Mucosa of descending colon (tissue), 3 donors: ENCODE measurements around the gene CDCP2. TPM values are rescaled to one million over a fixed set of nuclear protein-coding genes. Genes with fewer than 3 reads are reported as not detected.
A peak's percentile ranks its signal among the peaks of the same experiment; 100 is the strongest.

Source experiments
- ATAC-seq: fragments of 200-7000 bp; cut with Tn5 transposase; one replicate; pipeline ENCODE4 v1.9.1; 2020; ENCODE audit warnings: mild to moderate bottlenecking, moderate library complexity
- DNase-seq, 3 donors: peaks; one replicate each; pipeline ENCODE4 v3.0.0-alpha.2; 2020
- H3K36me3 ChIP-seq: fragments of 200-600 bp; one replicate; pipeline ENCODE4 v1.8.0; 2021; ENCODE audit warnings: low read depth, mild to moderate bottlenecking
- H3K4me1 ChIP-seq: fragments of 200-600 bp; one replicate; pipeline ENCODE4 v1.8.0; 2021; ENCODE audit warnings: low read depth, mild to moderate bottlenecking
- H3K4me3 ChIP-seq: fragments of 200-600 bp; one replicate; pipeline ENCODE4 v1.8.0; 2021; ENCODE audit warnings: mild to moderate bottlenecking
- H3K9me3 ChIP-seq: fragments of 200-600 bp; one replicate; pipeline ENCODE4 v1.8.0; 2021; ENCODE audit warnings: mild to moderate bottlenecking
- intact Hi-C, 2 donors: fragments of 100-400 bp; cut with DNase I in 1 of 2; cut with micrococcal nuclease in 1 of 2; formaldehyde crosslinking; loops; one replicate each; pipeline versions ENCODE4 v1.11.0 to v1.11.1; 2022; cut with DNase I, micrococcal nuclease
- total RNA-seq, 3 donors: library from RNA; stranded (reverse); fragmentation: NEBNext Ultra II Directional in 2 of 3; extraction: Animal tissue kit (Norgen Biotek cat#: 25700) in 2 of 3; gene quantifications; one replicate each; pipeline versions ENCODE4 v1.2.1 to v1.2.4, GENCODE V29; 2021 to 2023
- TF ChIP-seq, protein P1 (sequence below): fragments of 200-600 bp; IDR thresholded peaks from one replicate; pipeline ENCODE4 v1.8.0; 2022; ENCODE audit warnings: antibody characterized with exemption, mild to moderate bottlenecking
- donor health status: DM: no; HTN: no; CAD: no; lungs with moderate emphysema.
- donor health status: DM: no; HTN: no; CAD: no.
- donor health status: DM: no; HTN: yes; CAD: no.

CDCP2 gene
- total RNA-seq, 3 donors from 2014 or later = 0.09 to 0.26 TPM; not detected in 1

DNA sequence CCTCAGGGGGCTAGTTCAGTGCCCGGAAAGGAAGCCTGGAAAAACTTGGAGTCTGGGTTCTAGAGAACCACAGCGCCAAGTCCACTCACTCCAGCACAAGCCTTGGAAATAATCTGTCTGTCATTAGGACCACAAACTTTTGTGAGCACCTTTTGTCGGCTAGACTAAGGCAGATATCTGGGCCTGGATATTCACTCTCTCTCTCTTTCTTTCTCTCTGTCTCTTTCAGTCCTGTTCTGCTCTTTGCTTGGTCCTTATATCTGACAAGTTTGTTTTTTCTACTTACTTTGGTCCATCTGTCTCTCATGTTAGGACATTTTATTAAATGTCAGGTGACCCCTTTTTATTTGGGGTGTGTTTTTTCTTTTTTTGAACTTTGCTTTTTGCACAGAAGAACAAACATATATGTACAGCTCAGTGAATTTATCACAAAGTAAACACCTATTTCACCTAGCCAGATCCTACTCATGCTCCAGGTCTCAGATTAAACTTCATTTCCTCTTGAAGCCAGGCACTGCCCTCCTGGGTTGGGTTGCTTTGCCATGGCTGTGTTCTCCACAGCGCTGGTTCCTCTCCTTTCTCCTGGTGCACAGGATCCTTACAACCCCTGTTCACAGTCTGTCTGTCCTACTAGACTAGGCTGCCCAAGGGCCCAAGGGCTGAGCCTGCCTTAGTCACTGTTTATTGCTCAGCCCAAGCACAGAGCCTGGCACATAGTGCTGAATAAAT, 58.6 kb downstream of the CDCP2 start:
- DNase-seq (peak; percentile 55 to 67 (median 55)), ATAC-seq (peak; percentile 90)
- no peaks in the 10 kb centered on the region for H3K36me3 ChIP-seq
- intact Hi-C loops = no loop called here
- TF ChIP-seq, protein P1, sequence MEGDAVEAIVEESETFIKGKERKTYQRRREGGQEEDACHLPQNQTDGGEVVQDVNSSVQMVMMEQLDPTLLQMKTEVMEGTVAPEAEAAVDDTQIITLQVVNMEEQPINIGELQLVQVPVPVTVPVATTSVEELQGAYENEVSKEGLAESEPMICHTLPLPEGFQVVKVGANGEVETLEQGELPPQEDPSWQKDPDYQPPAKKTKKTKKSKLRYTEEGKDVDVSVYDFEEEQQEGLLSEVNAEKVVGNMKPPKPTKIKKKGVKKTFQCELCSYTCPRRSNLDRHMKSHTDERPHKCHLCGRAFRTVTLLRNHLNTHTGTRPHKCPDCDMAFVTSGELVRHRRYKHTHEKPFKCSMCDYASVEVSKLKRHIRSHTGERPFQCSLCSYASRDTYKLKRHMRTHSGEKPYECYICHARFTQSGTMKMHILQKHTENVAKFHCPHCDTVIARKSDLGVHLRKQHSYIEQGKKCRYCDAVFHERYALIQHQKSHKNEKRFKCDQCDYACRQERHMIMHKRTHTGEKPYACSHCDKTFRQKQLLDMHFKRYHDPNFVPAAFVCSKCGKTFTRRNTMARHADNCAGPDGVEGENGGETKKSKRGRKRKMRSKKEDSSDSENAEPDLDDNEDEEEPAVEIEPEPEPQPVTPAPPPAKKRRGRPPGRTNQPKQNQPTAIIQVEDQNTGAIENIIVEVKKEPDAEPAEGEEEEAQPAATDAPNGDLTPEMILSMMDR = no peak
- no peak overlapping the region for H3K4me3 ChIP-seq
- peaks cover 20% of the 10 kb centered on the region for H3K4me1 ChIP-seq
- H3K9me3 ChIP-seq = no peaks in the 10 kb centered on the region

DNA sequence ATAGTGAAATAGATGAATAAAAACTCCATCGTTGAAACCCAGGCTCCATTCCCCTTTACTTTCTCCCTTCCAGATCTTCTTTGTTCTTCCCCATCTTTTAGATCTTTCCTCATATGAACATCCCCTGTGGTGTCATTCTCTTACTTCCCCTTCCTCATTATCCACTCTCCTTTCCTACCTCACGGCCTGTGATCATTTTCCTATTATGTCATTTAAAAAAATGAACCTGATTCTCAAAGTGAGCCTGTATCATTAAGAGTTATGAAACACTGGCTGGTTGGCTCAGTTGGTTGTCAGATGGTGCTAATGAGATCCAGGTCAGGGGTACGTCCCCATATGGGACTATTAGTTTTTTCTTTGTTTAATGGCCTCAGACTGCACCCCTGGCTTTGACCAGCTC, 61.1 kb downstream of the CDCP2 start:
- Histone ChIP-seq H3K9me3 (no peaks in the 10 kb centered on the region), H3K4me3 (no peak overlapping the region), H3K36me3 (no peaks in the 10 kb centered on the region), H3K4me1 (peaks cover 20% of the 10 kb centered on the region)
- DNase-seq (no peak), ATAC-seq (no peak)
- intact Hi-C loops = no loop called here
- TF ChIP-seq, protein P1 = no peak

DNA sequence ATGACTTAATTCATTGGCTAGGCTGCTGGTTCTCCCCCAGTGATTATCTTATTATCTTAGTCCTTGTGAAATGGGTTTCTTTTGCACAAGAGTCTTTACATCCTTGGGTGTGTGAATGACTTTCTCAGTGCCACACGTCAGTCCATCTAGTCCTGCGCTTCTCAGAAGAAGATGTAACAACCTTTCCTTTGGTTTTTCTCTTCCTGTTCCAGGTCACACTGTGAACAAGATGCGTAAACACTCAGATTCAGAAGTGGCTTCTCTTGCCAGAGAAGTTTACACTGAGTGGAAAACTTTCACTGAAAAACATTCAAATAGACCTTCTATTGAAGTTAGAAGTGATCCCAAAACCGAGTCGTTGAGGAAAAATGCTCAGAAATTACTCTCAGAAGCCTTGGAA, 64.4 kb downstream of the CDCP2 start:
- Histone ChIP-seq H3K4me1 (peaks cover under 1% of the 10 kb centered on the region), H3K36me3 (no peaks in the 10 kb centered on the region), H3K4me3 (no peak overlapping the region), H3K9me3 (no peaks in the 10 kb centered on the region)
- DNase-seq (no peak), ATAC-seq (no peak)
- intact Hi-C loops = no loop called here
- TF ChIP-seq, protein P1 = no peak

DNA sequence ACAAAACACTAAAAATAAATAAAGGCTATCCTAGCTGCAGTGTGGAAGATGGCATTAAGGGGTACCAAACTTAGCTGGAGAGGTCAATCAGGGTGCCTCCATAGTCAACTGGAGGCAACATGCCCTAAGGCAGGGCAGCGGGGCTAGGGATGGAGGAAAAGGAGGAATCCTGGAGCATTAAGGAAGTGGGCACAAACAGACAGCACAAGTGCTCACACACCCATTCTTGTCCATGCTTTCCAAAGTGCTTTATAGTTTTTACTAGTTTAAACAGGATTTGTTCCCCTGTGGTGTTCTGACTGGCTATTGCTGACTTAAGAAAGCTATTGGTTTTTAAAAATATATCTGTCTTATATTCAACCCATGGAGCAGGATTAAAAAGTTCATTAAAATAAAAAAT, 66.0 kb downstream of the CDCP2 start:
- no peak overlapping the region for H3K4me3 ChIP-seq
- DNase-seq (peak in 1 of 3 donors; percentile 11), ATAC-seq (peak; percentile 81)
- H3K4me1 ChIP-seq = no peaks in the 10 kb centered on the region
- H3K9me3 ChIP-seq = no peaks in the 10 kb centered on the region
- no peaks in the 10 kb centered on the region for H3K36me3 ChIP-seq
- TF ChIP-seq, protein P1 = no peak
- intact Hi-C loops = no loop called here

DNA sequence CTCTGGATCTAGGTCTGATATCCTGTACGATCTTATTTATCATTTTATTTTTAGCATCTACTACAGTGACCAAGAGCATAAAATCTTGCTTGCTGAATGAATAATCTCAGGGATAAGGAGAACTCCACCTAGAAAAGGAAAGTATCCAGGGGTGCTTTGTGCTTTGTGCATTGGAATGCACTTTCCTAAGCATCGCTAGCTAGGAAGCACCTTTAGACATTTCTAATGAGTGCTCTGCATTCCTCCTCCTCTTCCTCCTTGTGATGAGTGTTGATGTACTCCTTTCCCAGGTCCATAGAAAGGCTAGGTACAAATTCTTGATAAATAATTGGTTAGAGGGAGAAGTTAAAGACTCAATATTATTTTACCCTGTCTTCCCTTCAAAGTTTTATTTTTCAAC, 68.0 kb downstream of the CDCP2 start:
- no peak overlapping the region for H3K4me3 ChIP-seq
- DNase-seq (no peak), ATAC-seq (no peak)
- H3K4me1 ChIP-seq = no peaks in the 10 kb centered on the region
- H3K36me3 ChIP-seq = no peaks in the 10 kb centered on the region
- no peaks in the 10 kb centered on the region for H3K9me3 ChIP-seq
- intact Hi-C loops = no loop called here
- TF ChIP-seq, protein P1 = no peak

Other genes starting within 250 kb of the CDCP2 start
- gene IFT25, start 207.3 kb downstream of the CDCP2 start, total RNA-seq = 10 to 100 TPM; 19.8 to 22.6 (median 19.9) TPM
- gene LRRC42, start 206.7 kb downstream of the CDCP2 start, total RNA-seq = 10 to 100 TPM; 16.5 to 19.4 (median 19.0) TPM
- under 1 TPM in 1 of 3 donors, not detected in 2; 0.39 TPM for gene LDLRAD1, start 134.8 kb downstream of the CDCP2 start, total RNA-seq
- 1,000 to 10,000 TPM in 1 of 3 donors, 100 to 1,000 TPM in 2; 557 to 1,169 (median 749) TPM for gene TMEM59, start 99.8 kb downstream of the CDCP2 start, total RNA-seq
- 1 to 10 TPM; 4.5 to 8.6 (median 6.0) TPM for gene TCEANC2, start 99.4 kb downstream of the CDCP2 start, total RNA-seq
- gene CYB5RL, start 47.0 kb upstream of the CDCP2 start, total RNA-seq = 1 to 10 TPM; 6.9 to 9.1 (median 7.7) TPM
- 10 to 100 TPM; 46.5 to 84.7 (median 58.8) TPM for gene MRPL37, start 47.2 kb upstream of the CDCP2 start, total RNA-seq